ENCODE measurements around the gene MED20. TPM values are rescaled to one million over a fixed set of nuclear protein-coding genes. Genes with fewer than 3 reads are reported as not detected.

MED20 gene
- total and polyA plus RNA-seq, 2 of the 4 experiments (the other 2 are of a cell fraction), result 24.8 to 38.2 TPM

- peak overlapping the region; percentile 85 for H3K14ac ChIP-seq (replicated peaks; ENCODE audit: low read depth, low read length)
- no peak for ATAC-seq (ENCODE audit: low read depth)
- 12% methylated on average over 7 of the region's 27 CpGs; no CpG with 5 or more reads in 1 of the 2 experiments for WGBS, 2 experiments (ENCODE audit: extremely low coverage in 2 of 2, insufficient read length in 1 of 2)
- H3K79me1 ChIP-seq (ENCODE audit: low read depth in 1 of 2, low read length in 2 of 2), result peaks cover 9 to 58% of the 10 kb centered on the region in 2 experiments; a peak in 3 of 4 replicates
- peak overlapping the region; percentile 62 to 68; a peak in 3 of 4 replicates for H4K8ac ChIP-seq (ENCODE audit: low read depth in 2 of 2, low read length in 2 of 2)
- peak overlapping the region; percentile 34 for H3K18ac ChIP-seq (ENCODE audit: low read depth, low read length)
- H2BK15ac ChIP-seq (ENCODE audit: low read depth, low read length), result peak overlapping the region; percentile 74; the same call in 2 of the 3 replicates
- 0 out of 2 replicates have a peak overlapping the region, but pooled peaks have one; percentile 47 for H2BK20ac ChIP-seq (ENCODE audit: low read depth, low read length)
- peaks cover 46% of the 10 kb centered on the region for H4K20me1 ChIP-seq (ENCODE audit: insufficient read depth, low read length)
- POLR2A ChIA-PET (ENCODE audit: unreplicated experiment), result interaction anchor here (0.7 kb wide), 1 partner anchor 228 kb away, joined by 4 read pairs; no protein-coding TSS in a partner anchor
- peak overlapping the region; percentile 94 for H2AK5ac ChIP-seq (ENCODE audit: low read depth, low read length)
- peaks cover 16% of the 10 kb centered on the region for H3K36me3 ChIP-seq (ENCODE audit: control insufficient read depth, insufficient read depth, low read length)
- no TSS peak for BruUV-seq (replicated peaks)
- TF ChIP-seq FOS (IDR thresholded peaks at IDR 0.05; ENCODE audit: low read depth, low read length) (no peak), MXI1 (IDR thresholded peaks at IDR 0.05; ENCODE audit: borderline replicate concordance, low read depth, low read length) (peak; percentile 35; the same call in 1 of the 2 replicates)
- H3K56ac ChIP-seq (ENCODE audit: extremely low read depth, insufficient read depth, low read length), result peak overlapping the region; percentile 38; the same call in 1 of the 2 replicates
- H3K9ac ChIP-seq (ENCODE audit: low read depth, low read length), result peak overlapping the region; percentile 68
- in situ Hi-C loops (cut with MboI; ENCODE audit: low sequenced_read_pairs) (loop anchor here (5.0 to 10.0 kb wide), 2 partner anchors 102 to 155 kb away; partner anchors contain the start of genes PRICKLE4 and TOMM6), dilution Hi-C loops (cut with HindIII; ENCODE audit: low sequenced_read_pairs, unreplicated experiment) (no loop called here), intact Hi-C loops (cut with micrococcal nuclease) (loop anchor here (5.0 kb wide), 2 partner anchors 138 to 158 kb away; partner anchors contain the start of gene PRICKLE4)
- H2BK120ac ChIP-seq (ENCODE audit: low read depth, low read length), result peak overlapping the region; percentile 65
- H2BK5ac ChIP-seq (ENCODE audit: low read depth, low read length, poor library complexity, severe bottlenecking), result peak overlapping the region; percentile 78
- H3K9me1 ChIP-seq (ENCODE audit: insufficient read depth, low read length), result peaks cover 16% of the 10 kb centered on the region; the same call in 1 of the 2 replicates
- CTCF ChIA-PET, result interaction anchor here (0.7 to 1.1 kb wide), 3 partner anchors 105 to 506 kb away, joined by 3 read pairs; no protein-coding TSS in a partner anchor
- DNase-seq, result peak; percentile 34
- H3K27me3 ChIP-seq (ENCODE audit: control insufficient read depth, insufficient read depth, low read length), result no peaks in the 10 kb centered on the region
- peak overlapping the region; percentile 99 for H2AK9ac ChIP-seq (replicated peaks; ENCODE audit: low read depth, low read length, poor library complexity)
- H4K5ac ChIP-seq (ENCODE audit: low read depth, low read length), result peak overlapping the region; percentile 74
- H2AFZ ChIP-seq (replicated peaks; ENCODE audit: low read length, poor library complexity), result peak overlapping the region; percentile 95
- H3K4ac ChIP-seq (ENCODE audit: low read depth, low read length), result peak overlapping the region; percentile 74
- H3K4me2 ChIP-seq (ENCODE audit: low read depth, low read length), result peak overlapping the region; percentile 91
- no peaks in the 10 kb centered on the region for H3K9me3 ChIP-seq (ENCODE audit: control insufficient read depth, insufficient read depth, low read length)
- peak overlapping the region; percentile 76 for H3K27ac ChIP-seq (ENCODE audit: insufficient read depth, low read length)
- peak overlapping the region; percentile 84 for H3K4me3 ChIP-seq (ENCODE audit: insufficient read depth, low read depth, low read length)
- H3K23ac ChIP-seq (ENCODE audit: low read depth, low read length), result peak overlapping the region; percentile 76
- peak overlapping the region; percentile 76 for H4K91ac ChIP-seq (ENCODE audit: insufficient read depth, low read depth, low read length)
- H3K4me1 ChIP-seq (ENCODE audit: control insufficient read depth, insufficient read depth, low read length), result peaks cover 30% of the 10 kb centered on the region
Measured at GRCh38 chr6:41939848-41940758, 19.2 kb upstream of the MED20 start.
